Skeletal muscle cell (primary cell): ENCODE results near the gene RORB.

ENCODE experiments used
- DNase-seq: peaks from one replicate; pipeline ENCODE4 v3.0.0-alpha.2; 2010; ENCODE audit warnings: low read depth
- H3K4me3 ChIP-seq: 2 replicates; pipeline ENCODE4 v1.5.1; 2011; ENCODE audit warnings: low read depth, mild to moderate bottlenecking, control low read depth, low read length, moderate library complexity

Gene RORB

DNA sequence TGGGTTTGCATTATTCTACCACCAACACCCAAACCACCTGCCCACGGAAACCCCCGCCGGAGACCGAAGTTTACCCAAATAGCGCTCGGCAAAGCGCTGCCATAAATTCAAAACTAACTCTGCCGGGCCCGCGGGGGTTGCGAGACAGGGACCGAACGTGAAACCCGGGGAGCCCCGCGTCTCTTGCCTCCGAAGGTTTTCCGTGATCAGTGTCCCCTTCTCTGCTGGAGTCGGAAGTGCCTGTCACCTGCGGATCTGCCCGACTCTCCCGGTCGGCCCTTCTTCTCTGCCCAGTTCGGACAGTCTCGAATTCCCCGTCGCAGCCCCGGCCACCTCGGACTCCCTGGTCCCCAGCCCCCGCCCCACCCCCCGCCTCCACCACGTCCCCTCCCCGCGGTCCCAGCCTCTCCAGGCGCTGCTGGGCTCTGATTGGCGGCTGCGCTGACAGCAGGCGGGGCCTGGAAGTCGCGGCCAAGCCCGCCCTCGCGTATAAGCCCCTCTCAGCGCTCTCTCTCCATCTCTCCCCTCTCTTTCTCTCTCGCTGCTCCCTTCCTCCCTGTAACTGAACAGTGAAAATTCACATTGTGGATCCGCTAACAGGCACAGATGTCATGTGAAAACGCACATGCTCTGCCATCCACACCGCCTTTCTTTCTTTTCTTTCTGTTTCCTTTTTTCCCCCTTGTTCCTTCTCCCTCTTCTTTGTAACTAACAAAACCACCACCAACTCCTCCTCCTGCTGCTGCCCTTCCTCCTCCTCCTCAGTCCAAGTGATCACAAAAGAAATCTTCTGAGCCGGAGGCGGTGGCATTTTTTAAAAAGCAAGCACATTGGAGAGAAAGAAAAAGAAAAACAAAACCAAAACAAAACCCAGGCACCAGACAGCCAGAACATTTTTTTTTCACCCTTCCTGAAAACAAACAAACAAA, at the start of gene RORB:
RORB (plus strand) TSS at position 517 of the 929 bp plus-strand sequence. CDS start 642 bp downstream, outside the sequence.
- no peak for DNase-seq
- peak within 1 kb of the TSS; percentile 58 for H3K4me3 ChIP-seq

DNA sequence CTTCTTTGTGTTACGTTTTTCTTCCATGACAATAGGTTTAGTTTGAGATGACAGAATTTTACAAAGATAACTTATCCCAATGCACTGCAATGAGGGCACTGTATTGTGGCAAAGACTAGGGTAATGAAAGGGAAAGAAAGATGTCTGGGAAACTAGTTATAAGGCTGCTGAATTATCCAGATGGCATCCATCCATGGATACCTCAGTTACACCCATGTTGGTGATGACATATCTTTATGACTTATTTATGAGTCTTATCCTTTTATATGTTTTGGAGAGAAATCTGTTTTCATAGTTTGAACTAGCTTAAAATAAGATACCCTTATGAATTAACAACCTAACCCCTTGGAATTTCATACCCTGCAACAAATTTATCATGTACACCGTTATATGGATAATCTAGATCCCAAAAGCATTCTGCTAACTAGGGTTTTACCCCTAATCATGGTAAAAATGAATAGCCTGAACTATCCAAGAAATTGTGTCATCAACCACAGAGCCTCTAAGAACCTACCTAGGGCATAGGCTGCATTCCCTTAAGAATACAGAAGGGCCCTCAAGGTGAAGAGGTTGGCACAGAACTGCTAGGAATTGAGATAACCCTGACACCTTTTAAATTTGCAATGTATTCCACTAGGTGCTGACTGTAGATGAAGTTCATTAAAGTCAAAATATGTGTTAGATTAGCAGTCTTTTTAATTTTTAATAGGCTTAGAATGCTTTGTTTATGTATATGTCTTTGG, 49.5 kb upstream of the RORB start:
- no peak for DNase-seq
- H3K4me3 ChIP-seq = no peak overlapping the region

DNA sequence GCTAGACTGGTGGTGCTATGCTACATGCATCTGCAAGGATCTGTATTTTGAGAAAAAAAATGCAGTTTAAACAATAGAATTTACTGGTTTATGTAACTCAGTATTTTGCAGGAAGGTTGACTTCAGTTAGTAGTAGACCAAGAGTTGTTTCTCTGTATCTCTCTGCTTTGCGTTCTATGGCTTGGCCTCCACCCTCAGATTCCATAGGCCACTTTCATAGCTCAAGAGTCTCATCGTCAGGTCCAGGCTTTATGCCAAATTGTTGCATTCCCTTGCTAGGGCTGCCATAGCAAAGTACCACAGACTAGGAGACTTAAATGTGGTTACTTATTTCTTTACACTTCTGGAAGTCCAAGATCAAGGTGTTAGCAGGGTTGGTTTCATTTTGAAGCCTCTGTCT, 48.1 kb upstream of the RORB start:
- no peak overlapping the region for H3K4me3 ChIP-seq
- no peak for DNase-seq

DNA sequence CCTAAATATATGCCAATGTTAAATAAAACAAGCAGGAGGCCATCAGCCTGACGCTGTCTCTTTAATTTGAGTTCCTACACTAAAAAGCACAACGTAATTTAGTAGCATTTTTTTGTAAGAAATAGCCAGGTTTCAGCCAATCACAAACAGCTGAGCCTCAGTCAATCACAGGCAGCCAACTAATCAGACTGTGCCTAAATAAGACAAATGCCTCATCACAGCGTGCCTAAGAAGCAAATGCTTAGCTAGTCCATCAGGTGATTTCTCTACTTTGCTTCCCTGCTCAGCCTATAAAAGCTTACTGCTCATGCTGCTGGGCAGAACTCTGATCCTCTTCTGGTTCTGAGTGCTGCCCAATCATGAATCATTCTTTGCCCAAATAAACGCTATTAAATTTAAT, 38.3 kb upstream of the RORB start:
- H3K4me3 ChIP-seq = no peak overlapping the region
- no peak for DNase-seq

DNA sequence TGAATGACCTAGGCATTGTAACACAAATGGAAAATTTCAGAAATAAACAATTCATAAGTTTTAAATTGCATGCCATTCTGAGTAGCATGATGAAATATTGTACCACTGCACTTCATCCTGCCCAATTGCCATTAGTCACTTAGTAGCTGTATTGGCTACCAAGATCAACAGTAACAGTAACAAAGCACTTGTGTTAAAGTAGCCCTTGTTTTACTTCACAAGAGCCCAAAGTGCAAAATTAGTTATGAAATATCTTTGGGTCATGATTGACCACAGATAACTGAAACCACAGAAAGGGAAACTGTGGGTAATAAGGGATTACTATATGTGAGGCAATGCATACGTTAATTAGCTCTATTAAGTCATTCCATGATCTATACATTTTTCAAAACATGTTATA, 33.3 kb upstream of the RORB start:
- no peak for DNase-seq
- no peak overlapping the region for H3K4me3 ChIP-seq

DNA sequence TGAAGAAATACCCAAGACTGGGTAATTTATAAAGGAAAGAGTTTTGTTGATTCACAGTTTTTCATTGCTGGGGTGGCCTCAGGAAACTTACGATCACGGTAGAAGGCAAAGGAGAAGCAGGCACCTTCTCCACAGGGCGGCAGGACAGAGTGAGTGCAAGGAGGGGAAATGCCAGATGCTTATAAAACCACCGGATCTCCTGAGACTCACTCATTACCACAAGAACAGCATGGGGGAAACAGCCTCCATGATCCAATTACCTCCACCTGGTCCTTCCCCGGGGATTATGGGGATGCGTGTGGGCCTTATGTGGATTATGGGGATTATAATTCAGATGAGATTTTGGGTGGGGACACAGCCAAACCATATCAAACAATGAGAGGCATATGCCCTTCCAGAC, 18.5 kb upstream of the RORB start:
- DNase-seq = no peak
- H3K4me3 ChIP-seq = no peak overlapping the region

DNA sequence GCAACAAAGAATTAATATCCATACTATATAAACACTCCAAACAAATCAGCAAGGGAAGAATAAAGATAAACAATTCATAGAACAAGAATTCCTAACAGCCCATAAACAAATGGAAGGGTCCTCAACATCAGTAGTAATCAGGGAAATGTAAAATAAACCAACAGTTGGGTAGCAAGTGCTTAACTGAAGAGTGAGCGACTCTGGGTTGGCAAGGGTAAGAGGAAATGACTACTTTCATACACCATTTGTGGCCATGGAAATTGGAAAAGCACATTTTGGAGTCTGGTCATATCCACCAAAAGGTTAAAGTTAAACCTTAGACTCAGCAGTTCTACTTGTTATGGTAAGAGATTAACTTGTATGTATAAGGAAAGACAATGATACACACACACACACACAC, 17.4 kb upstream of the RORB start:
- no peak for DNase-seq
- H3K4me3 ChIP-seq = no peak overlapping the region

DNA sequence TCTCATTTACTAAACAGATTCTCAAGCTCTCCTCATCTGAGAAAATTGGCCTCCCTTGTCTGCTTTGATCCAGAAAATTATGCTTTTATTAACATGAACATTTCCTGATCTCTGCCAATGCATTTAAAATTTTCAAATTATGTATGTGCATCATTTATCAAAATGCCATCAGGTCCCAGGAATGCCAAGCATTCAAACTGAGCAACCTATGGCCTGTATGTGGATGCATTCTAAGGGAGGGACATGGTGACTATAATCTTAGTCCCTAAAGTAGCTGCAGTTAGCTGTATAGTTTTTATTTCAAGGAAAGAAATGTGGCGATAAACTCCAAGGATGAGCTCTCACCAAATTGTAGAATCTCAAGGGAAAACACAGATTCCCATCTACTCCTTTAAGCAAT, 9.7 kb upstream of the RORB start:
- no peak overlapping the region for H3K4me3 ChIP-seq
- DNase-seq = no peak

DNA sequence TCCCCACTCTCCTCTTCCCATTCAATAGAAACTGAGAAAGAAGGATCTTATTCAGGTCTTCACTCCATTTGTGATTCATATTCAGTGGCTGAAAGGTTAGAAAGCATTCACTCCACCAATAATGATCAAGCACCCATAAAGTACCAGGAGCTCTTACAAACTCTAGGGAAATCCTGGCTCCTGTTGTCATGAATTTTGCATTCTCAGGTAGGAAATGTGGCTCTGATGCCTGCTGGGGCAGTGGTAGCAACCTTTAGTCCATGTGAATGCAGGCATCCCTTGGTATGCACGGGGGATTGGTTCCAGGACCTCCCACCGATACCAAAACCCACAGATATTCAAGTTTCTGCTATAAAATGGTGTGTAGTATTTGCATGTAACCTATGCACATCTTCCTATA, 3.6 kb upstream of the RORB start:
- no peak overlapping the region for H3K4me3 ChIP-seq
- DNase-seq = no peak

DNA sequence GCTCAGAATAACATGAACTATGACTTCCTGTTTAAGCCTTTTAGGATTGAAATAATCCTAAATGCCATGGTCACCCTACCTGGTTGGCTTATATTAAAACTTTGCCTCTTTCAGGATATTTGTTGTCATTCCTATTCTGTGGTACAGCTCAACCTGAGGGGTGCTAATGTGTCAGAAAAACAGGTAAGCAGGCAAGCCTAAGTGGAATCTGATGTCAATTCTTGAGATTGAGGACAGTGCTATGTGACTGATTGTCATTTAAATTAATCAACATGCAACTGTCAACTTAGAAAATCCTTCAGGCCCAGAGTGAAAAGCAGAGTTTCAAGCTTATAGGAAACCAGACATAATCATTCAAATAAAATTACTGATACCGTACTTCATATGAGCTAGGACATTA, 2.6 kb upstream of the RORB start:
- DNase-seq = no peak

DNA sequence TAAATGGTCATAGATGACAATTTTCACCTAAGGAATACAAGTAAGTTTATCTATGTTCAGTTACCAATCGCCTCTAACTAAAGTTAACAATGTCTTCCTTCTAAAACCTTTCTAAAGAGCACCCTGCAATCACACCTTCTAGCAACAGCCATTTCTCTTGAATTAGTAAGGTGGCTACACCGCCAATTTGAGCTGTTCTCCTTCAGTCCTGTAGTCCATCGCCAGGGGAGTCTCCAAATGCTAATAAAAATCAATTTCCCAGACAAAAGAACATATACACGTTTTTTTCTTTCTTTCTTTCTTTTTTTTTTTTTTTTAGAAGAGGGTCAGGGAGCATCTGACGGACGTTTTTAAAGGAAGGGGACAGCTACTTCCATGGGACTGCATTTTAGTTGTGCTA, 729 bp upstream of the RORB start:
- no peak for DNase-seq
- H3K4me3 ChIP-seq = peak overlapping the region; percentile 58

More for the DNA sequence above, 2.6 kb upstream of the RORB start:
- H3K4me3 ChIP-seq = no peak overlapping the region

DNA sequence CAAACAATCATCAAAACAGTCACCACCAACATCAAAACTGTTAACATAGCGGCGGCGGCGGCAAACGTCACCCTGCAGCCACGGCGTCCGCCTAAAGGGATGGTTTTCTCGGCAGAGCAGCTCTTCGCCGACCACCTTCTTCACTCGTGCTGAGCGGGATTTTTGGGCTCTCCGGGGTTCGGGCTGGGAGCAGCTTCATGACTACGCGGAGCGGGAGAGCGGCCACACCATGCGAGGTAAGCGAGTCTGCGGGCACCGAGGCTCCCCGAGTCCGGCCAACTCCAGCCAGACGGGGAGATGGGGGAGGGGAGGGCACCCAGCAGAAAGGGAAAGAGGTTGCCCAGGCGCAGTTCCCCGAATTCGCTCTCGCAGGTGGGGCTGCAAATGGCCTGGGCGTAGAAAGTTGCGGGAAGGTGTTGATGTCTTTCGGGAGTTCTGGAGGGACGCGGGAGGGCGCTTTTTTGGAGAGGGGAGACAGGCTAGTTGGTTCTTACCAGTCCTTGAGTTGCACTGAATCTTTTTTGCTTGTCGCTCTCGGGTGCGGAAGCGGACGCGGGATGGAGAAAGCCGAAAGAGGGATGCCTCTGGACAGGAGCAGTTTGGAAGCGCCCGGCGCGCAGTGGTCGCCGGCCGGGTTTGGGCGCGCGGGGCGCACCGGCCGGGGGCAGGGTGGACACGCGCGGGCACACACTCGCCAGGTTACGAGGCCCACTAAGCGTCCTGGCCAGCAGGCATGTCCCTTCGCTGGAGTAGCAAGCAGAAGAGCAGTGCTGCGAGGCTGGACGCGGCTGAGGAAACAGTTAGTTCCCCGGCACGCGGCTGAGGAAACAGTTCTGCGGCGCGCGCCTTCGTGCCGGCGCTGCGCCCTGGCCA, 849 bp downstream of the RORB start:
- DNase-seq = no peak
- H3K4me3 ChIP-seq = peak overlapping the region; percentile 58

DNA sequence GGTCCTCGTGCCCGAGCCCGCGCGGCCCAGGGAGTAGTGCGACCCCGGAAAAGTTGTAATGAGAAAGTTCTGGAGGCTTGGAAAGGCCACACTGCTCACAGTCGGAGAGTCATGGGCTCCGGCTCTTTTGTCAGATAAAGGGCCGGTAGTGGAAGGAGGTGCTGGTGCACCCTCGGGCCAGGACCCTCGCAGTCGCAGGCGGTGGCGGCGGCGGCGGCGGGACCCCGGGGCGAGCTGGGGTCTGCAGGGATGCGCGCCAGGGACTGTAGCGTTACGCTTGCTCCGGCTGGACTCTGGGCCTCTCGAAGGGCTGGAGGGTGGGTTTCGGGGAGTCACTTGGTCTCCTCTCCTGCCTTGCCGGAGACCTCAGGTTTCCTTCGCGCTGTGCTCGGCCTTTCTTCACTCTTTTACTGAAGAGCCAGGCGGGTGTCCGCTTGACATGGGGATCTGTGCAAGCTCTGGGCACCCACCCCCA, 1.5 kb downstream of the RORB start:
- H3K4me3 ChIP-seq = peak overlapping the region; percentile 58
- no peak for DNase-seq

DNA sequence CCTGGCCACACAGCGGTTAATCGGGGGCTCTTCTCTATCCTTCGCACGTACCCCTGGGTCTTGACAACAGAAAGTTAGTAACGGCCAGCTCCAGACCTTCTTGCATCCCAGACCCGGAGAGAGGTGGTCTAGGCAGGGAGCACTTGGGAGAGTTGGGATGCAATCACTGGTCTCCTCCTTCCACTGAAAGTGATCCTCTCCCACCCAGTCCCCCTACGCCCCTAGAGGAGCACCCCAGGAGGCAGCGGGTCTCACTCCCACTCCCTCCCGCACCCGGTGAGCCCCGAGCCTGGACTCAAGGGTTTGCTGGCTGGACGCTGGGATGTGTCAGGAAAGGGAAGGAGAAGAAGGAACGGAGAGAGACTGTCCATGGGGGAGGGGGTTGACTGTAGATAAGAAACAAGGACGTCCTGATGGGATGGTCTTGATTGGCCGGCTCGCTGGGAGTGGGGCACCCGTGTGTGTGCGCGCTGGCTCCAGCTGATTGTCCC, 2.0 kb downstream of the RORB start:
- DNase-seq = no peak
- H3K4me3 ChIP-seq = no peak overlapping the region

DNA sequence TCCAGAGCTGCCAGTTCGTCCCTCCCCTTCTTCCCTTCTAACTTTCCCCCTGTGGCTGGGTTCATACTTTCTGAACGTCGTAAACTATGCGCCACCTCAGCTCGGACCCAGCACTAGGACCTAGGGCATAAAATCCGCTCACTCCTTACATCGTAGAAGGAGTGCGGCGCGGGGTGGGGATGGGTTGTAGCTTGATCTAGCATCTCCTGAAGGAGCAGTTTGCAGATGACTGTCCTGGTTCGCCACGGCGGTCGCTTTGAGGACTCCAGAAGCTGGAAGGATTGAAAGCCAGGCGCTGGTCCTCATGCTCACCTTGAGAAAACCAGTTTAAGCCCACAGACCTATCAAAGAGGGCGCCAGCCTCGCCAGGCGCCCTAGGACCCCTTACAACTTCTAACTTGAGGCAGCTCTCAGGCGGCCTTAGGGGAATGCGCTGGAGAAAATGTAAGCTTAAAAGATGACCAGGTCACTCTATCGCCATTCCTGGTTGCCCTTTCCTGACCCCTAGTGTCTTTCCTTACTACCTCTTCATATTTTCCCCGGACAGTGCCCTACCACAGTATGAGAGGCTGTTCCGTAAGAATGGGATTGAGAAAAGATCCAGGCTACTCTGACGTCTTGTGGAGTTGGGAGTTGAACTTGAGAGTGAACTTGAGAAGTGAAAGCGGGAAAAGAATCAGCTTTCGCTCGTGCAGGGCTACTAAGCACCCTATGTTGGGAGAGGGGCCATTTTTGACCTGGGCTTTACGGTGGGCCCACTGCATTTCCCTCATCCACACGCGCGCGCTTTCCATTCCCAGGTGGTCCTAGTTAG, 2.8 kb downstream of the RORB start:
- no peak overlapping the region for H3K4me3 ChIP-seq
- no peak for DNase-seq

DNA sequence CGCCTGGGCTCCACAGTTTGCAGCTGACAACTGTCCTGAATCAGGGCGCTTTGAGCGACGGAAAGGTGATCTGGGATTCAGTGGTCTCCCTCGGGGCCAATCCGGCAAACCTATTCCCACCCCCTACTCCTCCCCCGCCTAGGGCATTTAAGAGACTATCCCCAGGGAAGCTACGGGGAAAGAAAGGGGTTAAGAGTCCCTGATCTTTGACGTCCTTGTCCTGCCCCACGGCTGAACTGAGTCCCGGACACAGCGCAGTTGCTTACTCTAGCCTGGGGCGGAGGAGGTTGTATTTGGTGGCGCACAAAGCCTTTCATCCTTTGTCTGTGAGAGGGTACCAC, 3.4 kb downstream of the RORB start:
- H3K4me3 ChIP-seq = no peak overlapping the region
- DNase-seq = no peak

DNA sequence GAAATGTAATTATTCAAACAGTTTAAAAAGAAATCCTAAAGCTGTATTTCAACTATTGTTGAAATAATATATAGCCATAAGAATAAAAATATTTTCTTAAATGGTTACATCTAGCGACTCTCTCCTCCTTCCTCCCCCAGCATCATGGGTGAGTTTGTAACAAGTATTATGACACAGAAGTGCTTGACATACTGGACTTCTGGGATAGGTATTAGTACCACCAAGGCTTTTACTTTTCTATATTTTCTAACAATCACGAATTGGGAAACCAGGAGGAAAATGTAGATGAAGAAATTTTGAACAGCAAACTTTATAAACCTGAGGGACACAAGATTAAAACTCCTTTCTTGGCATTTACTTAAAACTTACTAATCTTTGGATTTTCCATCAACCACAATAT, 4.4 kb downstream of the RORB start:
- no peak overlapping the region for H3K4me3 ChIP-seq

DNA sequence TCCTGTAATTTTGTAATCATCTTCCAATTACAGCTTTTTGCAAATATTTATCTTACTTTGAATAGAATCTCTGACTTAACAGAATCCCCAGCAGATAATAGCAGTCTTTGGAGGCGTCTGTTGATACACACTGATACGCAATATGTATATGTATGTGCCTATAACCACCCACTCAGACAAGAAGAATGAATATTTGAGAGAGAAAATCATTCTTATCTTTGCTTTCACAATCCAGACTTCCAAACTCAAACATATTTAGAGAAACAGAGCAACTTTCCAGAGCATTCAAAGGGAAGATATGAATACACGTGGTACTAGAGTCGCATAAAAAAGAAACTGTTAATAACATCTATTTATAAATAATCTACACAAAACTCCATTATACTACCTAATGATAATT, 6.1 kb downstream of the RORB start:
- DNase-seq = no peak
- no peak overlapping the region for H3K4me3 ChIP-seq

More for the DNA sequence above, 4.4 kb downstream of the RORB start:
- DNase-seq = no peak

DNA sequence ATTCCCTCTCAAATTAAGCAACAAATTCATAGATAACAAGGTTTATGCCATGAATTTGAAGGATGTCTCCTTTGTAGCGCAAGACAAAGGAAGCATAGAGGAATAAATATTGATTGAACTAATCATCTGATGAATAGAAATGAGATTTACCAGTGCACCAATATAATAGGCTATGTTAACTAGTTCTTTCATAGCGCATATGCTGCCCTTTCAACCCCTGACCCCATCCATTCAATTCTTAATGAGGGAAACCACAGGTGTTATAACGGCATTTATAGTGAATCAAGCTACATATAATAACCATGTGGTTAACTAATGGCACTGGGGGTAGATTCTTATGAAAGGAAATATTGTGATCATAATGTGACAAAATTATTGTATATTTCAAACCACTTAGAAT, 6.5 kb downstream of the RORB start:
- no peak overlapping the region for H3K4me3 ChIP-seq
- no peak for DNase-seq
